Measurements from ENCODE around the gene VTI1A. TPM values are rescaled to one million over a fixed set of nuclear protein-coding genes. Genes with fewer than 3 reads are reported as not detected.

The VTI1A gene
- total RNA-seq, 2 donors from 2014 or later = 34.1 to 38.6 TPM

- no peak for TF ChIP-seq CTCF (IDR thresholded peaks at IDR 0.05)
- Histone ChIP-seq H3K36me3 (no peaks in the 10 kb centered on the region), H3K4me1 (no peaks in the 10 kb centered on the region), H3K9me3 (no peaks in the 10 kb centered on the region), H3K27me3 (no peaks in the 10 kb centered on the region), H3K27ac (no peak overlapping the region), H3K9ac (ENCODE audit: low read depth in 2 of 2, low read length in 2 of 2) (no peak overlapping the region), H3K4me3 (no peak overlapping the region)
- no peak for DNase-seq
- intact Hi-C loops (cut with DNase I) = no loop called here
These were observed 154.4 kb downstream of the VTI1A start for GRCh38 chr10:112601214-112602090.

- Histone ChIP-seq H3K9me3 (no peaks in the 10 kb centered on the region), H3K4me1 (no peaks in the 10 kb centered on the region), H3K27me3 (no peaks in the 10 kb centered on the region), H3K9ac (ENCODE audit: low read depth in 2 of 2, low read length in 2 of 2) (no peak overlapping the region), H3K4me3 (no peak overlapping the region), H3K36me3 (no peaks in the 10 kb centered on the region), H3K27ac (no peak overlapping the region)
- no peak for TF ChIP-seq CTCF (IDR thresholded peaks at IDR 0.05)
- intact Hi-C loops (cut with DNase I) = no loop called here
- DNase-seq = no peak
These were observed 156.0 kb downstream of the VTI1A start for GRCh38 chr10:112603062-112603461.

GRCh38 chr10:112605063-112605462 is 158.0 kb downstream of the VTI1A start:
- intact Hi-C loops (cut with DNase I) = no loop called here
- H3K9ac ChIP-seq (ENCODE audit: low read depth in 2 of 2, low read length in 2 of 2) = no peak overlapping the region
- no peaks in the 10 kb centered on the region for H3K4me1 ChIP-seq
- H3K9me3 ChIP-seq = no peaks in the 10 kb centered on the region
- H3K27ac ChIP-seq = no peak overlapping the region
- DNase-seq = no peak
- H3K4me3 ChIP-seq = no peak overlapping the region
- H3K36me3 ChIP-seq = no peaks in the 10 kb centered on the region
- H3K27me3 ChIP-seq = no peaks in the 10 kb centered on the region
- TF ChIP-seq CTCF (IDR thresholded peaks at IDR 0.05) = no peak

GRCh38 chr10:112607506-112607905 is 160.5 kb downstream of the VTI1A start:
- intact Hi-C loops (cut with DNase I) = no loop called here
- no peaks in the 10 kb centered on the region for H3K4me1 ChIP-seq
- H3K36me3 ChIP-seq = no peaks in the 10 kb centered on the region
- H3K9ac ChIP-seq (ENCODE audit: low read depth in 2 of 2, low read length in 2 of 2) = no peak overlapping the region
- no peak overlapping the region for H3K4me3 ChIP-seq
- no peaks in the 10 kb centered on the region for H3K9me3 ChIP-seq
- no peak overlapping the region for H3K27ac ChIP-seq
- H3K27me3 ChIP-seq = no peaks in the 10 kb centered on the region
- no peak for TF ChIP-seq CTCF (IDR thresholded peaks at IDR 0.05)
- DNase-seq = no peak

GRCh38 chr10:112613620-112614019 is 166.6 kb downstream of the VTI1A start:
- H3K4me3 ChIP-seq = no peak overlapping the region
- no peak overlapping the region for H3K9ac ChIP-seq (ENCODE audit: low read depth in 2 of 2, low read length in 2 of 2)
- no peak overlapping the region for H3K27ac ChIP-seq
- intact Hi-C loops (cut with DNase I) = no loop called here
- TF ChIP-seq CTCF (IDR thresholded peaks at IDR 0.05) = no peak
- no peaks in the 10 kb centered on the region for H3K27me3 ChIP-seq
- DNase-seq = no peak
- no peaks in the 10 kb centered on the region for H3K4me1 ChIP-seq
- H3K9me3 ChIP-seq = no peaks in the 10 kb centered on the region
- H3K36me3 ChIP-seq = no peaks in the 10 kb centered on the region
